Cardiac muscle cell (in vitro differentiated cells and primary cell): ENCODE measurements around the gene MTF1. TPM values are rescaled to one million over a fixed set of nuclear protein-coding genes. Genes with fewer than 3 reads are reported as not detected.

Source experiments
- DNase-seq, 2 donors: peaks; one replicate each; pipeline versions ENCODE4 v3.0.0 to v3.0.0-alpha.2; 2010 to 2017; ENCODE audit warnings: low read depth in 1 of 2, low spot score in 1 of 2
- H3K27ac ChIP-seq: fragments of 200-600 bp; sonication (generic); 2 replicates; pipeline ENCODE4 v1.5.1; 2016
- H3K27me3 ChIP-seq: fragments of 200-600 bp; sonication (generic); 2 replicates; pipeline ENCODE4 v1.6.0; 2016; ENCODE audit warnings: control low read depth
- H3K36me3 ChIP-seq: fragments of 200-600 bp; sonication (generic); 2 replicates; pipeline ENCODE4 v1.5.1; 2016; ENCODE audit warnings: control low read depth
- H3K4me1 ChIP-seq: fragments of 200-600 bp; sonication (generic); 2 replicates; pipeline ENCODE4 v1.8.1; 2017; ENCODE audit warnings: low read depth, mild to moderate bottlenecking, mixed run types
- H3K4me3 ChIP-seq: fragments of 200-600 bp; sonication (generic); 2 replicates; pipeline ENCODE4 v1.5.1; 2016; ENCODE audit warnings: mild to moderate bottlenecking
- H3K9me3 ChIP-seq: fragments of 200-600 bp; sonication (generic); 2 replicates; pipeline ENCODE4 v1.5.1; 2017; ENCODE audit warnings: low read depth, mild to moderate bottlenecking, control low read depth
- polyA plus RNA-seq: library from polyadenylated mRNA; unstranded; fragments of >200 nt; fragmentation: Nextera tagmentation; extraction: Ambion mirVana; gene quantifications from 2 replicates; pipeline ENCODE4 v1.2.1, GENCODE V29; 2016
- total RNA-seq: library from RNA; depleted of rRNA; stranded (reverse); fragments of >200 nt; gene quantifications from 2 replicates; pipeline ENCODE4 v1.2.3, GENCODE V29; 2016
- TF ChIP-seq, protein P1 (sequence below): IDR thresholded peaks from 2 replicates; pipeline ENCODE4 v1.5.1; 2012; ENCODE audit warnings: low read depth, mild to moderate bottlenecking, low read length

The MTF1 gene
- total and polyA plus RNA-seq, 2 experiments from 2014 or later: 1.6 to 5.7 TPM

GRCh38 chr1:37849480-37849879, 9.9 kb downstream of the MTF1 start:
- no peak for DNase-seq
- Histone ChIP-seq H3K9me3 (no peaks in the 10 kb centered on the region), H3K4me3 (no peak overlapping the region), H3K4me1 (no peaks in the 10 kb centered on the region), H3K36me3 (no peaks in the 10 kb centered on the region), H3K27ac (no peak overlapping the region), H3K27me3 (no peaks in the 10 kb centered on the region)
- TF ChIP-seq, protein P1, sequence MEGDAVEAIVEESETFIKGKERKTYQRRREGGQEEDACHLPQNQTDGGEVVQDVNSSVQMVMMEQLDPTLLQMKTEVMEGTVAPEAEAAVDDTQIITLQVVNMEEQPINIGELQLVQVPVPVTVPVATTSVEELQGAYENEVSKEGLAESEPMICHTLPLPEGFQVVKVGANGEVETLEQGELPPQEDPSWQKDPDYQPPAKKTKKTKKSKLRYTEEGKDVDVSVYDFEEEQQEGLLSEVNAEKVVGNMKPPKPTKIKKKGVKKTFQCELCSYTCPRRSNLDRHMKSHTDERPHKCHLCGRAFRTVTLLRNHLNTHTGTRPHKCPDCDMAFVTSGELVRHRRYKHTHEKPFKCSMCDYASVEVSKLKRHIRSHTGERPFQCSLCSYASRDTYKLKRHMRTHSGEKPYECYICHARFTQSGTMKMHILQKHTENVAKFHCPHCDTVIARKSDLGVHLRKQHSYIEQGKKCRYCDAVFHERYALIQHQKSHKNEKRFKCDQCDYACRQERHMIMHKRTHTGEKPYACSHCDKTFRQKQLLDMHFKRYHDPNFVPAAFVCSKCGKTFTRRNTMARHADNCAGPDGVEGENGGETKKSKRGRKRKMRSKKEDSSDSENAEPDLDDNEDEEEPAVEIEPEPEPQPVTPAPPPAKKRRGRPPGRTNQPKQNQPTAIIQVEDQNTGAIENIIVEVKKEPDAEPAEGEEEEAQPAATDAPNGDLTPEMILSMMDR: no peak

GRCh38 chr1:37846647-37847339, 12.6 kb downstream of the MTF1 start:
- H3K9me3 ChIP-seq: no peaks in the 10 kb centered on the region
- H3K36me3 ChIP-seq: no peaks in the 10 kb centered on the region
- H3K4me1 ChIP-seq: peaks cover 6% of the 10 kb centered on the region
- H3K27ac ChIP-seq: no peak overlapping the region
- H3K27me3 ChIP-seq: no peaks in the 10 kb centered on the region
- DNase-seq: no peak
- TF ChIP-seq, protein P1: no peak
- no peak overlapping the region for H3K4me3 ChIP-seq

DNA sequence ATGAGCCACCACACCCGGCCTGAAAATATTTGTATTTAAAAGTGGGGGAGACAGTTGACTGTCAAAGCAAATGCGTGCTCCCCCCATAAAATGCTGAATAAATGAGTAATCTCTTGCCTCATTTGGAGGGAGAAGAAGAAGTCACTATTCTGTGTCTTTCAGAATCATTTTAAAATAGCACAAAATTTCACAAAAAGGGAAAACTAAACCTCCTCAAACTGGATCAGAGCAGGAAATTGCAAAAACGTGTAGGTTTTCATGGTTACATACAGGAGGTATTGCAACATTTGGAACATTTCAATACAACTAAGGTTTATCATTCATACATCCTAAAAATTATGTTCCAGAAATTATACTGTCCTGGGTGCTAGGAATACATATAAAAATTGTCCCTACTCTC, 13.6 kb downstream of the MTF1 start:
- TF ChIP-seq, protein P1: no peak
- no peaks in the 10 kb centered on the region for H3K36me3 ChIP-seq
- no peak overlapping the region for H3K4me3 ChIP-seq
- DNase-seq: peak in 1 of 2 donors; percentile 55
- H3K9me3 ChIP-seq: no peaks in the 10 kb centered on the region
- H3K27me3 ChIP-seq: no peaks in the 10 kb centered on the region
- no peak overlapping the region for H3K27ac ChIP-seq
- peaks cover 6% of the 10 kb centered on the region for H3K4me1 ChIP-seq

DNA sequence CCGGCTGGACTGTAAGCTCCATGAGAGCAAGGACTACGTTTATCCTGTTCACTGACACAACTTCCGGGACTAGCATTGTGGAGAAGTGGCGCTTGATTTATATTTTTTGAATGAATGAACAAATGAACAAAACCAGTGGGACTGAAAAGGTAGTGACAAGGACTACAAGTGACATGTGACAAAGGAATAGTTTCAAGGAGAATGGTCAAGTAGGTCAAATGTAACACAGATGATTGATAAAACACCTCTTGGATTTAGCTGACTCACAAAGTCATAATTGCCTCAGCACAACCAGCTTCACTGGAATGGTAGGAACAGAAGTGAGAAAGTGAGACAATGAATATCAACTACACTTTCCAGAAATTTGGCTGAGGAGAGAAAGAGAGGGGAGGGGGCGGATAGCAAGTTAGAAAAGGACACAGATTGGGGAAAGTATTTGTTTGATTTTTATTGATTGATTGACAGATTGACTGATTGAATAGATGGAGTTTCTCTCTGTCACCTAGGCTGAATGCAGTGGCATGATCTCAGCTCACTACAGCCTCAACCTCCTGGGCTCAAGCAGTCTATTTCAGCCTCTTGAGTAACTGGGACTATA, 14.2 kb downstream of the MTF1 start:
- Histone ChIP-seq H3K4me3 (no peak overlapping the region), H3K27ac (no peak overlapping the region), H3K27me3 (no peaks in the 10 kb centered on the region), H3K36me3 (no peaks in the 10 kb centered on the region), H3K4me1 (peaks cover 6% of the 10 kb centered on the region), H3K9me3 (no peaks in the 10 kb centered on the region)
- DNase-seq: no peak
- TF ChIP-seq, protein P1: no peak

DNA sequence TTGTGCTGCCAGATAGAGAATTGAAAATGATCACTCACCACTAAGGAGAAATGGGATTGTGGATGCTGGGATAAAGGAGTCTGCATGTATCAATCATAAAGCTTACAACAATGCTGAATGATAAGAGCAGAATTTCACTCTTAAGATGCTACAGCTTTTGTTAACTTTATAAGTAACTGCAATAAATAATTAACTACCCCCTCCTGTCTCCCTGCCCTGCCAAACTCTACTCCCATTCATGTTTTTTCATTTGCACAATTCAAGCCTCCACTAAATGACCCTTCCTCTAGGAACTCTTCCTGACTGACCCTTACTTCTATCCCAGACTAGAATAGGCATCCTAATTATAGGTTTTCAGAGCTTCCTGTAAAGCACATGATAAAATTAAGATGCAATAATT, 14.9 kb downstream of the MTF1 start:
- DNase-seq: no peak
- H3K4me1 ChIP-seq: peaks cover 6% of the 10 kb centered on the region
- no peak overlapping the region for H3K27ac ChIP-seq

More for the DNA sequence above, 14.9 kb downstream of the MTF1 start:
- TF ChIP-seq, protein P1: no peak
- Histone ChIP-seq H3K4me3 (no peak overlapping the region), H3K36me3 (peaks cover 2% of the 10 kb centered on the region), H3K27me3 (no peaks in the 10 kb centered on the region), H3K9me3 (no peaks in the 10 kb centered on the region)
